ENCODE results near the gene RGS8.

The RGS8 gene

GRCh38 chr1:182674346-182675246, 9.8 kb downstream of the RGS8 start:
- Histone ChIP-seq H3K4me3 (ENCODE audit: insufficient read depth, low read depth, low read length) (no peak overlapping the region), H3K36me3 (ENCODE audit: control insufficient read depth, insufficient read depth, low read length) (no peaks in the 10 kb centered on the region), H3K9me3 (ENCODE audit: control insufficient read depth, low read length) (no peaks in the 10 kb centered on the region), H3K27ac (ENCODE audit: insufficient read depth, low read depth, low read length, poor library complexity, severe bottlenecking) (no peak overlapping the region), H3K4me1 (ENCODE audit: control insufficient read depth, insufficient read depth, low read length) (peaks cover 43% of the 10 kb centered on the region), H3K27me3 (ENCODE audit: control insufficient read depth, insufficient read depth, low read length, poor library complexity, severe bottlenecking) (no peaks in the 10 kb centered on the region)
- WGBS, 2 experiments, result 80 to 83% methylated on average over 8 of the region's 8 CpGs

DNA sequence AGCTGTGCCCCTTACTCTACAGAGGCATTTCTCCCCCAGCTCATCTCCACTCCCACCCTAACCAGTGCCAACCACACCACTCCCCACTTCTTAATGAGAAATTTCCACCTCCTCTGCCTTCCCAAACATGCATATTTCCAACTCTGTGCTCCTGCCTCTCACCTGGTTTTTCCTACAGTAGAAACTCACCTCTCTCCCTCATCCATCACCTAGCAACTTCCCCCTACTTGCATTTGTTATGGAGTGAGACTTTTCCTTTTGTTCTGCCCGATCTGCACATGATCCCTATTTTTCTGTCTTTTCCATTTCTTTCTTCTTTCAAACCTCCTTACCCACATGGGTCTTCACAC, 11.9 kb downstream of the RGS8 start:
- no peak overlapping the region for H3K4me3 ChIP-seq (ENCODE audit: insufficient read depth, low read depth, low read length)

GRCh38 chr1:182671750-182672486, 12.5 kb downstream of the RGS8 start:
- WGBS, 2 experiments, result 68 to 69% methylated on average over 12 of the region's 12 CpGs
- Histone ChIP-seq H3K4me3 (ENCODE audit: insufficient read depth, low read depth, low read length) (no peak overlapping the region), H3K27ac (ENCODE audit: insufficient read depth, low read depth, low read length, poor library complexity, severe bottlenecking) (peak overlapping the region; percentile 12), H3K9me3 (ENCODE audit: control insufficient read depth, low read length) (no peaks in the 10 kb centered on the region), H3K4me1 (ENCODE audit: control insufficient read depth, insufficient read depth, low read length) (peaks cover 41% of the 10 kb centered on the region), H3K36me3 (ENCODE audit: control insufficient read depth, insufficient read depth, low read length) (no peaks in the 10 kb centered on the region), H3K27me3 (ENCODE audit: control insufficient read depth, insufficient read depth, low read length, poor library complexity, severe bottlenecking) (no peaks in the 10 kb centered on the region)

More for the DNA sequence above, 11.9 kb downstream of the RGS8 start:
- H3K9me3 ChIP-seq (ENCODE audit: control insufficient read depth, low read length), result no peaks in the 10 kb centered on the region
- H3K27ac ChIP-seq (ENCODE audit: insufficient read depth, low read depth, low read length, poor library complexity, severe bottlenecking), result no peak overlapping the region
- no peaks in the 10 kb centered on the region for H3K27me3 ChIP-seq (ENCODE audit: control insufficient read depth, insufficient read depth, low read length, poor library complexity, severe bottlenecking)
- no peaks in the 10 kb centered on the region for H3K36me3 ChIP-seq (ENCODE audit: control insufficient read depth, insufficient read depth, low read length)
- 48 to 49% methylated on average over 1 of the region's 1 CpG for WGBS, 2 experiments
- H3K4me1 ChIP-seq (ENCODE audit: control insufficient read depth, insufficient read depth, low read length), result peaks cover 37% of the 10 kb centered on the region

DNA sequence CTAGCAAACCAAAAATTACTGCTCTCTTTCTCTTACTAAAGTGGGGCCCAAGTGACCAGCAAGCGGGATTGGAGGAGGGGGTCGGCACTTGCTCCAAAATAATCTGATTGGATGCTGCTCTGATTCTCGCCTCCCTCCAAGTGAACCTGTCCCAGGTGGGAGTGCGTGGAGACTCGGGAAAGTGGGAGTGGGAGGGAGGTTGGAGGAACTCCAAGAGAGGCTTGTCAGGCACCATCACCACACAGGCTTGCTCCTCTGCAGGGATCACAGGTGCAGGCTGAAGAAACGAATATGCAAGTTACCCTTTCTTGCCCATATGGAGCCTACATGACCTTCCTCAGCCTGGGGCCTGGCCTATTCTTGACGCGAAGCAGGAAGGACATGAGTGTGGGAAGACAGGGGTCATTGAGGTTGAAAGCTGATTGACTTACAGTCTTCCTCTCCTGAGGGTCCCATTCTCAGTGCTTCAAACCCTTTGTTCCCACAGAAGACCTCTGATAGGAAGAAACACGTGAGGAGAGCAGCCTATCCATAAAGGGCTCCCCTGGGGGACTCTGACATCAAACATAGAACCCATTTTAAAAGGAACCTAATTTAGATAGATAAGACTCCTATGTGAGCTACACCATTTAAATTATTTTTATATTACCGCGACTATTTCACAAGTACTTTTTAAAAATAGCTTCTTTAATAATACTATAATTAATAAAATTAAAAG, 14.2 kb downstream of the RGS8 start:
- no peaks in the 10 kb centered on the region for H3K27me3 ChIP-seq (ENCODE audit: control insufficient read depth, insufficient read depth, low read length, poor library complexity, severe bottlenecking)
- H3K4me1 ChIP-seq (ENCODE audit: control insufficient read depth, insufficient read depth, low read length), result peaks cover 37% of the 10 kb centered on the region
- WGBS, 2 experiments, result 81 to 89% methylated on average over 9 of the region's 11 CpGs
- no peaks in the 10 kb centered on the region for H3K9me3 ChIP-seq (ENCODE audit: control insufficient read depth, low read length)
- H3K4me3 ChIP-seq (ENCODE audit: insufficient read depth, low read depth, low read length), result no peak overlapping the region
- H3K27ac ChIP-seq (ENCODE audit: insufficient read depth, low read depth, low read length, poor library complexity, severe bottlenecking), result peak overlapping the region; percentile 19
- no peaks in the 10 kb centered on the region for H3K36me3 ChIP-seq (ENCODE audit: control insufficient read depth, insufficient read depth, low read length)

DNA sequence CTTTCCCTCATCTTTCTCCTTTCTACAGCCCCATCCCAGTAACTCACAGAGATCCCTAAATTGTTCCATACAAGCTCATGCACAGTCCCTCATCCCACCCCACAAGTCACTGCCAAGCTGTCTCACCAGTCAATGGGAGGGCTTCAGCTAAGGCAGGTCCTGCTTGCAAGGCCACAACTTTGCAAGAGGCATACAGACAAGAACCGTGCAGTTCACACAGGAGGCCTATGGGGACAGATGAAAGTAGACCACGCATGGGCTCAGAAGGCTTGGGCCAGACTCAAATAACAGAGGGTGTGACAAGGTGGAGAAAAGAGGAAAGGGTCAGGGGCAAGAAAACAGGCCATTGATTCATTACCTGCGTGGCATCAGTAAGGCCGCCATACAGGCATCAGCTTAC, 15.1 kb downstream of the RGS8 start:
- H3K4me3 ChIP-seq (ENCODE audit: insufficient read depth, low read depth, low read length), result no peak overlapping the region
- H3K27ac ChIP-seq (ENCODE audit: insufficient read depth, low read depth, low read length, poor library complexity, severe bottlenecking), result no peak overlapping the region
- no peaks in the 10 kb centered on the region for H3K9me3 ChIP-seq (ENCODE audit: control insufficient read depth, low read length)
- H3K4me1 ChIP-seq (ENCODE audit: control insufficient read depth, insufficient read depth, low read length), result peaks cover 37% of the 10 kb centered on the region
- no peaks in the 10 kb centered on the region for H3K27me3 ChIP-seq (ENCODE audit: control insufficient read depth, insufficient read depth, low read length, poor library complexity, severe bottlenecking)
- no peaks in the 10 kb centered on the region for H3K36me3 ChIP-seq (ENCODE audit: control insufficient read depth, insufficient read depth, low read length)
- 88 to 93% methylated on average over 4 of the region's 4 CpGs for WGBS, 2 experiments

- Histone ChIP-seq H3K4me1 (ENCODE audit: control insufficient read depth, insufficient read depth, low read length) (peaks cover 35% of the 10 kb centered on the region), H3K4me3 (ENCODE audit: insufficient read depth, low read depth, low read length) (no peak overlapping the region), H3K27ac (ENCODE audit: insufficient read depth, low read depth, low read length, poor library complexity, severe bottlenecking) (no peak overlapping the region), H3K27me3 (ENCODE audit: control insufficient read depth, insufficient read depth, low read length, poor library complexity, severe bottlenecking) (no peaks in the 10 kb centered on the region), H3K9me3 (ENCODE audit: control insufficient read depth, low read length) (no peaks in the 10 kb centered on the region), H3K36me3 (ENCODE audit: control insufficient read depth, insufficient read depth, low read length) (no peaks in the 10 kb centered on the region)
- 89 to 91% methylated on average over 11 of the region's 11 CpGs for WGBS, 2 experiments
Observed at GRCh38 chr1:182668521-182669054, 15.8 kb downstream of the RGS8 start.

DNA sequence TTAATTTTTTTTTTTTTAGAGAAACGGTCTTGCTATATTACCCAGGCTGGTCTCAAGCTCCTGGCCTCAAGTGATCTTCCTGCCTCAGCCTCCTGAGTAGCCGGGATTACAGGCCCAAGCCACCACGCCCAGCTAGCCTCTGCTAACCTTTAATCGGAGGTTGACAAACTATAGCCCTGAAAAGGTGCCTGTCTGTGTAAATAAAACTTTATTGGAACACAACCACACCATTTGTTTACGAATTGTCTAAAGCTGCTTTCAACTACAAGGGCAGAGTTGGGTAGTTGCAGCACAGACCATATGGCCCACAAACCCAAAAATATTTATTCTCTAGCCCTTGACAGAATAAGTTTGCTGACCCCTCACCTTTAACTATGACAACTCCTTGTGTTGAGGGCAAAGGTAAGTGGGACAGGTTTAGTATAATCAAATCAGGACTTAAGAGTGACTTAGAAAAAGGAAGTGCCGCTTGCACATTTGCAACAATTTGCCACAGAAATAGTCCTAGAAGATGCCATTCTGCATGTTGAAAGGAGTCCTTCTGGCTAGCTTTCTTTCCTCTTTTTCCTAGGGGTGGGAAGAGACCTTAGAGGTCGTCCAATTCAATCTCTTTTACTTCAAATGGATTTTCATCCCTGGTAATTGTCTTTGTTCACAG, 16.4 kb downstream of the RGS8 start:
- no peaks in the 10 kb centered on the region for H3K36me3 ChIP-seq (ENCODE audit: control insufficient read depth, insufficient read depth, low read length)
- H3K9me3 ChIP-seq (ENCODE audit: control insufficient read depth, low read length), result no peaks in the 10 kb centered on the region
- no peaks in the 10 kb centered on the region for H3K27me3 ChIP-seq (ENCODE audit: control insufficient read depth, insufficient read depth, low read length, poor library complexity, severe bottlenecking)
- H3K27ac ChIP-seq (ENCODE audit: insufficient read depth, low read depth, low read length, poor library complexity, severe bottlenecking), result no peak overlapping the region
- H3K4me1 ChIP-seq (ENCODE audit: control insufficient read depth, insufficient read depth, low read length), result peaks cover 36% of the 10 kb centered on the region
- 93% methylated on average over 7 of the region's 7 CpGs for WGBS, 2 experiments
- H3K4me3 ChIP-seq (ENCODE audit: insufficient read depth, low read depth, low read length), result no peak overlapping the region

DNA sequence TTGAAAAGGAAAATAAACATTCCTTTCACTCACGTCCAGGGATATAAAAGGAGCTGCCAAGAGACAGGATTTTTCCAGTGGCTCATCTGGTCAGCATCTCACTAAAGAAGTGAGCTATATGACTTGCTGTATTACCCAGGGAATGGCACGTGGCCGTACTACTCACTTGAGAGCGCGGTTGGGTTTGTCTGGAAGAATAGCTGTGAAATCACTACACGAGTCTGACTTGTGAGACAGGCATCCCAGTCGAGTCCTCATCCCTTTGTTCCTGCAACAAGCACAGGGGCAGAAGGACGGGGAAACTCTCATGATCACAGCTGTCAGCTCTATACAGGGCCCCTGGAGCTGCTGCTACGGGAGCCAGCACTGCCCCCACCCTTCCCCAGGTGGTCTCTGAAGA, 17.7 kb downstream of the RGS8 start:
- Histone ChIP-seq H3K9me3 (ENCODE audit: control insufficient read depth, low read length) (no peaks in the 10 kb centered on the region), H3K36me3 (ENCODE audit: control insufficient read depth, insufficient read depth, low read length) (no peaks in the 10 kb centered on the region), H3K4me3 (ENCODE audit: insufficient read depth, low read depth, low read length) (no peak overlapping the region), H3K4me1 (ENCODE audit: control insufficient read depth, insufficient read depth, low read length) (peaks cover 36% of the 10 kb centered on the region), H3K27me3 (ENCODE audit: control insufficient read depth, insufficient read depth, low read length, poor library complexity, severe bottlenecking) (no peaks in the 10 kb centered on the region), H3K27ac (ENCODE audit: insufficient read depth, low read depth, low read length, poor library complexity, severe bottlenecking) (no peak overlapping the region)
- WGBS, 2 experiments, result 16 to 20% methylated on average over 9 of the region's 9 CpGs

DNA sequence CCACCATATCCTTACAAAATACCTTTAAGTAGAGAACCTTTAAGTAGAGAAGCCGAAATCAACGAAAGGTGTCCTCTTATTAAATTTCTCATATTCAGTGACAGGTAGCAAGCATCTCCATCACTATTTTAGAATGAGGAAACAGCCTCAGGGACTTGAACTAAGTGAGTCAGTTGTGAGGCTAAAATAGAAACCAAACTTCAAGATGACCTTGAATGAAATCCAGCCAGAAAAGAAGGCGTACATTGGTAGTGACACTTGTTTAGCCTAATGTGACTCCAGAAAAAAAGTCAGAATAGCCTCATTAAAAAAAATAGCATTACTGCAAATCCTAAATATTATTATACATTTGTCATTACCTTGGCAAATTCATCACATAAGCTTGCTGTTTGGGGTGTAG, 20.1 kb downstream of the RGS8 start:
- Histone ChIP-seq H3K27ac (ENCODE audit: insufficient read depth, low read depth, low read length, poor library complexity, severe bottlenecking) (no peak overlapping the region), H3K4me3 (ENCODE audit: insufficient read depth, low read depth, low read length) (no peak overlapping the region), H3K4me1 (ENCODE audit: control insufficient read depth, insufficient read depth, low read length) (peaks cover 22% of the 10 kb centered on the region), H3K9me3 (ENCODE audit: control insufficient read depth, low read length) (no peaks in the 10 kb centered on the region), H3K36me3 (ENCODE audit: control insufficient read depth, insufficient read depth, low read length) (no peaks in the 10 kb centered on the region), H3K27me3 (ENCODE audit: control insufficient read depth, insufficient read depth, low read length, poor library complexity, severe bottlenecking) (no peaks in the 10 kb centered on the region)
- 92 to 100% methylated on average over 3 of the region's 3 CpGs for WGBS, 2 experiments

Data from ectodermal cell (in vitro differentiated cells).